ENCODE results near the gene CNOT1.

The CNOT1 gene

DNA sequence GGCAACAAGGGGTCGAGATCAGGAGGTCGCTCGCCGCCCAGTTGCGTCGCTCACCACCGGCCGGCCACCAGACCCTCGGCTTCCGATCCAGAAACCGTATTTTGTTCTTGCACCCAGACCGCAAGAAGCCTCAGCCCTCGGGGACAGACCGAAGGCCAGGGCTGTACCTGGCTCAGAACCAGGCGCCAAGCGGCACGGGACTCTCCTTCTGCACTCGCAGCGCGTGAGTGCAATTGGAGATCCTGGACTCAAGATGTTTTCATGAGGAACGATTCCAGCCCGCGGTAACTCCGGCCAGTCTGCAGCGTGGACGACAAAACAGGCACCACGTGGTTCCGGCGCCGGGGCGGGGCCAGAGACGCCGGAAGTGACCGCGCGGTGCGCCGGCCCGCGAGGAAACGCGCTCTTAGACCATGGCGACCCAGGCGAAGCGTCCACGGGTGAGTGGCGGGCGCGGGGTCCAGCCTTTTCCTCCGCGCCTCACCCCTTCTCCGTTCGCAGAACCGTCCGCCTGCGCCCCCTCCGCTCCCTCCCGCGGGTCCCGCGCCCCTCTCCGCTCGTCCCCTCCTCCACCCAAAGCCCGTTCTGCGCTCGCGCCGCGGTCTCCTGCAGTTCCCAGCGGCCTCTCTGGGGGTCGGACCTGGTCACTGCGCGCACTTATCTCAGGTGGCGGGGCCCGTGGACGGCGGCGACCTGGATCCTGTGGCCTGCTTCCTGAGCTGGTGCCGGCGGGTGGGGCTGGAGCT lies 114.3 kb downstream of the CNOT1 start, which contains the start of gene SETD6:
SETD6 (plus strand) TSS at position 393 of the 746 bp plus-strand sequence; CDS start at position 414, 21 bp downstream.
- peak; percentile 44 for DNase-seq

DNA sequence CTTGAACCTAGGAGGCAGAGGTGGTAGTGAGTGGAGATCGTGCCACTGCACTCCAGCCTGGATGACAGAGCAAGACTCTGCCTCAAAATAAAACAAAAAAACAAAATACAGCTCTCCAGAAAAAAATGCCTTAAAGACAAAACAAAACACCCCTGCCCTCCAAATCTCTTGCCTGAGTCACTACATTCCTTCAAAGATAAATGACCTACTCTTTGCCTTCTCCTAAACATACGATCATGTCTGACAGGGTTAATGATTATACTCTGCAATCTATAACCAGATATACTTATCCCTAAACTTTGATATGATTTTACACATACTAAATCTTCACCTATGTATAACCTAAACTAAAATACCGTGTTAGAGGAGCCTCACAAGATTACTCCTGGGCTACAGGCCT lies 115.8 kb downstream of the CNOT1 start:
- DNase-seq, result no peak

DNA sequence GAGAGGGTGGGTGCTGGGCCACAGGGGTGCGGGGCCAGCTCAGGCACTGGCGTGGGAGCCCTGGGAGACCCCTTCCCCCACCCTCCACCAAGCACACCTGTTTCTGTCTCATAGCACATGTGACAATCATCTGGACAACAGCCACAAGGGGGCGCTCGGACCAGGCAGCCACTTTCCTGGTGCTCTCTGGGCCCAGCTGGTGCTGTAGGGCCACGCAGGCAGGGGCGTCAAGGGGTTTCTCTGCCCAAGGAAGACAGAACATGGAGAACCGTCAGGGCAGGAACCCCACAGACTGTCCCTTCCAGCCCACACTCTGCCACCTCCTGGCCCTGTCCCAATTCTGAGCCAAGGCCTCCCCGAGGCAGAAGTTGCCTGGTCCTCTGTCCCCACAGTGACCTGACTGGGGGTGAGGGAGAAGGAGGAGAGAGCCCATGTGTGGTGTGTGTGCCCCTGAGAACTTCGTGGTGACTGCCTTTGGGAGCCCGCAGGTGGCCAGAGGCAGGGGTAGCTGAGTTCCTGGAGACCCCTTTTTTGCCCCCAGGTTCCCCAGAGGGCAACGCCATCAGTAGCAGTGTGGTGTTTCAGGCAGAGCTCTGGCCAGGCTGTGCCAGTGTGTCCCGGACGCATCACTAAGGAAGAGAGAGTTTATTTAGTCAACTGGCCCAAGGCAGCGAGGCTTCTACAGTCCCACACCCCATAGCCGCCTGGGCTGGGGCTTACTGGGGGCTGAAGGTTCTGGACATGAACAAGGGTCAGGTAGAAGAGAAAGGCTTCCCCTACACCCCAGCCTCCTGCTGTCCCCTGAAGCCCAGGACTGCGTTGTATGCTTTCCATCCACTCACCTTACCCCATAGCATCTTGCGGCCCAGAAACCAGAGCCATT lies 117.5 kb downstream of the CNOT1 start:
- peak; percentile 11 for DNase-seq

DNA sequence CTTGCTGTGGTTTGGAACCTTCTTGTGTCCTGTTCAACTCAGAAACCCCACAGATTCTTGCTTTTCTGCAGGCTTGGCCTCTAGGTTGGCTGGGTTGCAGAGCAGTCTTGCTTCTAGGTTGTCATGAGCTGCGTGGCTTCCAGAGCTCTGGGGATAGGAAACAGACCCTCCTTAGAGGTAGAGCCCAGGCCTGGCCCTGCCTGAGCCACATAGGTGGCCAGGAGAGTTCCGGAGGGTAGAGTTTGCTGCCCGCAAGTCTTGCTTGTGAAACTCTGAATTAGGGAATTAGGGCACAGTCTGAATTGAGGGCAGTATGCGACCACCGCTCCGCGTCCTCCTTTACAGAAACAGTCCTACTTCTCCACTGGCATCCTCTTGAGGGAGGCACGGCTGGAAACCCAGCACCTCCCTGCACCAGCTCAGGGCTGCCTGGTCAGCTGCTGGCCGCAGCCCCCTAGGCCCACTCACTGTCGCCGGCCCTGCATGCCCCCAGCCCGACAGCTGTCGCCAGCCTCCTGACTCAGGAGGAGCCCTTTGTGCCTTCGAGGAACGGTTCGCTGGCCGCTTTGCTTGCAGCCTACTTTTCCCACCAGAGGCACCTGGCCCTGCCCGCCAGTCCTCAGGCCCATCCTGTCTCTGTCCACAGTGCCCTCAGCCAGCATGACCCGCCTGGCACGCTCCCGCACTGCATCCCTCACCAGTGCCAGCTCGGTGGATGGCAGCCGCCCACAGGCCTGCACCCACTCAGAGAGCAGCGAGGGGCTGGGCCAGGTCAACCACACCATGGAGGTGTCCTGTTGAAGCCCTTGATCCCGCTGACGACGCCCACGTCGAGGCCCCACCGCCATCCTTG lies 118.6 kb downstream of the CNOT1 start:
- no peak for DNase-seq

DNA sequence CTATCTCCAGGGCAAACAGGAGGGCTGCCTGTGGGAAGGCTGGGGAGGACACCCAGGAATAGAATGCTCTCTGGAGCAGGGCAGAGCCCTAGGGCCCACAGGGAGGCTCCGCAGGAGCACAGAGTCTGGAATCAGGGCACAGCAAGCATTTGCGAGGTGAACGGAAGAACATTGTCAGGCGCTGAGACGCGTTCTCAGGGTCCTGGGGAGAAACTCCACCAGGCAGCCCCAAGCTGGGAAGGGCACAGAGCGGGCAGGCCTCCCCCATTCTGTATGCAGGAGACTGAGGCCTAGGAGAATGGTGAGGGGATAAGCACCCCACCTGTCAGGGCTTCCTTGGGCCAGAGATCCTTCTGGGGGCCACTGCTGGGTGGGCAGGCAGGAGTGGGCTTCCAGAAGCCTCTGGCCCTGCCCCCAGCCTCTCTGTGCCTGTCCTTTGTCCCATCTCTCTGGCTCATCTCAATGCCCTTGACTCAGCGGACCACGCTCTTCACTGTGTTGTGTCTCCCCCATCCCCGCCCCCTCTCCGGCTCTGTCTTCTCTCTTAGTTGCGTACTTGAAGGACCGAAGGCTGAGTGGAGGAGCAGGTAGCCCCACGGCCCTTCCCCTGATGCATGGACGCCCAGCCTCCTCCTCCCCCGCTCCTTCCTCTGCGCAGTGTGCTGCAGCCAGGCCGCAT lies 119.4 kb downstream of the CNOT1 start:
- DNase-seq, result no peak

DNA sequence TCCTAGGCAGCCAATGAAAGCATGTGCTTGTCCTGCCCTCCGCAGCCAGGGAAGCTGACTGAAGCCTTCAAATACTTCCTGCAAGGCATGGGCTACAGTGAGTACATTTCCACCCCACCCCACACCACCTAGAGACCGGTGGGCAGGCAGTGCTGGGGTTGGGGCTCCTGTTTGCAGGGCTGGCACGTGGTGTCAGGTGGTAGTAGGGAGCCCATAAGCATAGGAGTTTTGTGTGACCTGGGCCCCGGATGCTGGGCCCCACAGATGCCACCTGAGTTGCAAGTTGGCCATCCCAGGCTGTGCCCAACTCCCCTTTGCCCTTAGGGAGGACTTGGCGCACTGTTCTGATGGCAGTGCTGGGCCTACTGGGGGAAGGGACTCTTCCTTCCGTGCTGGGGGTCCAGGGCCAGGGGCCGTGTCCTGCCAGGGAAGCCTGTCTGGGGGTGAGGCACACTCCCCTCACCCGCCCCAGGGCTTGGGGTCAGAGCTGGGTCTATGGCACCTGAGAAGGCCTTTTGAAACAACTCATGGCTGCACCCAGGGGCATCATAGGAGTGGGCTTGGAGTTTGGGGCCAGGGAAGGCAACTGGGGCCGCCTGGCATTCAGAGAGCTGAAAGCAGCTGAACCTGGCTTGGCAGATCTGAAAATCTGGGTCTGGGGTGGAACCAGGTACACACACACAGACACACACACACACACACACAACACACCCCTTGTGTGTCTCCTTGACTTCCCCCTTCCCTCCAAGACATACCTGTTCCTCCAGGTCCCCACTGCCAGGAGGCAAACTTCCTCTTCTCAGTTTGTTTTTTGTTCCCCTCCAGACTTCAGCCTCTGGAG lies 120.2 kb downstream of the CNOT1 start:
- no peak for DNase-seq

DNA sequence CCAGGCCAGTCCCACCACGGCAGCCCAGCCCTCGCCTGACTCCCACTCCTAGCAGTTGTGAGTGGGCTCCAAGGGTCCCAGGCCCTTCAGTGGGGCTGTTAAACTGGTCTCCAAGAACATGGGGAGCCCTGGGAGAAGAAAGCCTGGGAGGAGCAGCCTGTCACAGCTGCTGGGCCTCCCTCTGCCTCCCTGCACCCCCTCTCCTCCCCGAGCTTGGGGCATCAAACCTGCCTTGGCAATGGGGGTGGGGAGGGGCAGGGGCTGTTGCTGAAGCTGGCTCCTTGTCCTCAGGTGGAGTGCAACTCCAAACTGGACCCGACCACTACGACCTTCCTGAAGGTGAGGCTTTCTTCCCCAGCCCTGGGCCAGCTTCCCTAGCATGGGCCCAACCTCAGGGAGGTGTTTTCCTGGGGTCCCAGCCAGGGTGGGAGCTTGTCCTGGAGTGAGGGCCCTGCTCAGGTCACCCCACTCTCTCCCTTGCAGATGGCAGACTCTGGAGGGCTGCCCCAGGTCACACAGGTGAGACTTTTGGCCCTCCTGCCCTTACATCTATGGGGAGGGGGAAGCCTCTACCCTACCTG lies 120.9 kb downstream of the CNOT1 start:
- no peak for DNase-seq

DNA sequence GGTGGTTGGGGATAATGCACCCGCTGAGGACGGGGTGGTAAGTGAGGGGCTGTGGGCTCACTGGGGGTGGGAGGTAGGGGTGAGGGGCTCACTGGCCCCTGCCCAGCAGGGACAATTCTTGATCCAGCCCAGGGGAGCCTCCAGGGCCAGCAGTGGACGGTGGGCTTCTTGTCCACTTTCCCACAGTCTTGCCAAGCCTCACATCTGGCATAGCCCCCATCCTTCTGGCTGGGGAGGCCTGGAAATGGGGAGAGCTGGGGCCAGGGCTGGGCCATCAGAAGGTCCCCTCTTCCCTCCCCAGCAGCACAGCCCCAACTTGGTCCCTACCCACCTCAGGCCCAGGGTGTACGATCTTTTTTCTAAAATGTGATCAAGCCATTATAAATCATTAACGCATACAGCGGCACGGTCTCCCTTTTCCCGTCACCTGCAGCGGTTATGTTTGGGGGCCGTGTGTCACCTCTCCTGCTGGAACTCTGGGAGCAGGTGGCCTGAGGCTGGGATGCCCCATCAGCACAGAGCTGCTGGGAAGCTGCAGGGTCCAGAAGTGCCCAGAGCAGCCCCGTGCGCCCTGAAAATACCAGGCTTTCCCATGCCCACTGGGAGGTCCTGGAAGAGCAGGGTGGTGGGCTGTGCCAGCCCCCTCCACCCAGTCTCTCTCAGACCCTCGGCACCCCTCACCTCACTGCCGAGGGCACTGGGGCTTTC lies 121.5 kb downstream of the CNOT1 start:
- DNase-seq, result no peak

DNA sequence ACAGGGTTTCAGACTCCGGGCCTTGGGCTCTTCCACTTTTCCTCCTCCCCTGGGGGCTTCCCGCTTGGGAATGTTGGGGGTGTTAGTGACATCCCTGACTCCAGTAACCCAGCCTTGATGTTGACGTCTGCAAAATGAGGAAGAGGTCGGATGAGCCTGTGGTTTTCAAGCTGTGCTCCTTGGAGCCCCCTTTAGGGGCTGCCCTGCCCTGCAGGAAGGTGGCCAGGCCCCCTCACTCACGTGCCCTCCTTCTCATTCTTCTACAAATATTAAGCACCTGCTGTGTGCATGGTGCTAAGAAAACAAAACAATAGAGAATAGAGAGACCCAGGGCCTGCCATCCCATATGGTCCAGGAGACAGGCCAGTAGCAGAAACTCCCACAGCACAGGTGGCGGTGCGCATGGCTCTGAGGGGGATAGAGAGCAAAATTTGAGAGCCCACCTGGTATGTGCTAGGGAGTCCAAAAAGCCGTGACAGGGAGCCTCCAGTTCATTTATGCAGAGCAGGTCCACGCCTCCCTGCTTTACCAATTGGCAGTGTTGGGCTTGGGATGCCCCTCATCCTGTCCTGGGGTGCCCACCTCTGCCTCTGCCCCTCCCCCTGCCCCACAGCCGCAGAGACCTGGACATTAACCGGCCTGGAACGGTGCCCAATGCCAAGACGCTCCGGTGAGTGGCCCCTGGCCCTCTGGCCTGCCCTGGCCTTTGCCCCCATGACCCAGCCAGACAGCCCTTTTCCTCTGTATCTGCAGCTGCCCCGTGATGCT lies 122.2 kb downstream of the CNOT1 start:
- no peak for DNase-seq

DNA sequence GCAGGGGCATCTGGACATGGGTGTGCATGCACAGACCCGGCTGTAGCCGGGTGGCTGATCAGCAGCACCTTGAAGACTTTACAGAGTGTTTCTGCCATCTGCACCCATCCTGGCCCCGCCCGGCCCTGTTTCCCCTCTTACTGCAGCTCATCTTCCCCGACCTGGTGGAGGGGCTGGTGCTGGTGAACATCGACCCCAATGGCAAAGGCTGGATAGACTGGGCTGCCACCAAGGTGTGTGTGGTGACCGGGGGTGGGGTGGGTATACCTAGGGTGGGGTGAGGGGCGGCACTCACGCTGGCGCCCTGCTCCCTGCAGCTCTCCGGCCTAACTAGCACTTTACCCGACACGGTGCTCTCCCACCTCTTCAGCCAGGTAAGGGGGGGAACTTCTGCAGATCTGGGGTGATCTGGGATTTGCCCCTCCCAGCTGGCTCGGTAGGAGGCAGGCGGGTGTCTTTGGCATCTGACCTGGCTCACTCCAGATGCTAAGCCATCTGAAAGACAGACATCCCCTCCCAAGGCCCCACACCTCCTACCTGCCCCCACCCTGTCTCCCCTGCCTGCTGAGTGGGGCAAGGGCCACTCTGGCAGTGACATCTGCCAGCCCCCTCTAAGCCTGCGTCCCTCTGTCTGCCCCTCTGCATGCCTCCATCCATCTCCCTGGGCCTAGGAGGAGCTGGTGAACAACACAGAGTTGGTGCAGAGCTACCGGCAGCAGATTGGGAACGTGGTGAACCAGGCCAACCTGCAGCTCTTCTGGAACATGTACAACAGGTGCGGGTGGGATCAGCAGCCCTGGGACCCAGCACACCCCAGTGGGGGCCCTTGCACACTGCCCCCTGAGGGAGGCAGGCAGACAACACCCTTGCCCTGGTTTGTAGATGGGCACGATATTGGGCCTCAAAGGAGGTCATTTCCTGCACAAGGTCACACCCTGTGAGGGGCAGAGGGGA lies 123.1 kb downstream of the CNOT1 start:
- no peak for DNase-seq

DNA sequence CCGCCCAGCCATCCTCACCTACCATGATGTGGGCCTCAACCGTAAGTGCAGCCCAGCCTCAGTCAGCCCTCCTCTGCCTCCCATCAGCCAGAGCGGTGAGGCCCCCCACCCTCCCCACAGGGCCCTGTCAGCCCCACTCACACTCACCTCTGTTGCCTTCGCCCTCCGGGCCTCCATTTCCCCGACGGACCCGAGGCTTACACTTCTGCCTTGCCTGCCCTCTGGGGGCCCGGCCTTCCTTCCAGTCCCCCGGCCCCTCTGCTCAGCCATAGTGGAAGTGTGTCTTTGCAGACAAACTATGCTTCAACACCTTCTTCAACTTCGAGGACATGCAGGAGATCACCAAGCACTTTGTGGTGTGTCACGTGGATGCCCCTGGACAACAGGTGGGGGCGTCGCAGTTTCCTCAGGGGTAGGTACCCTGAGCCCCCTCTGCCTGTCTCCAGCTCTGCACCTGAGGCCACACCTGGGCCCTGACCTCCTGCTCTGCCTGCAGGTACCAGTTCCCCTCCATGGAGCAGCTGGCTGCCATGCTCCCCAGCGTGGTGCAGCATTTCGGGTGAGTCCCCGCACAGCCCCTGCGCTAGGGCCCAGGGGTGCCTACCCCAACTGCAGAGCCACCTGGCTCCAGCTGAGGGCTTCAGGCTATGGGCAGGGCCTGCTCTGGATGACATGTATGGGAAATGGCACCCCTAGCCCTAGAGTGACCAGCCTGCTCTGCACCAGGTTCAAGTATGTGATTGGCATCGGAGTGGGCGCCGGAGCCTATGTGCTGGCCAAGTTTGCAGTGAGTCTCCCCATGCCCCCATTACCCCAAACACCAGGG lies 125.5 kb downstream of the CNOT1 start:
- no peak for DNase-seq

DNA sequence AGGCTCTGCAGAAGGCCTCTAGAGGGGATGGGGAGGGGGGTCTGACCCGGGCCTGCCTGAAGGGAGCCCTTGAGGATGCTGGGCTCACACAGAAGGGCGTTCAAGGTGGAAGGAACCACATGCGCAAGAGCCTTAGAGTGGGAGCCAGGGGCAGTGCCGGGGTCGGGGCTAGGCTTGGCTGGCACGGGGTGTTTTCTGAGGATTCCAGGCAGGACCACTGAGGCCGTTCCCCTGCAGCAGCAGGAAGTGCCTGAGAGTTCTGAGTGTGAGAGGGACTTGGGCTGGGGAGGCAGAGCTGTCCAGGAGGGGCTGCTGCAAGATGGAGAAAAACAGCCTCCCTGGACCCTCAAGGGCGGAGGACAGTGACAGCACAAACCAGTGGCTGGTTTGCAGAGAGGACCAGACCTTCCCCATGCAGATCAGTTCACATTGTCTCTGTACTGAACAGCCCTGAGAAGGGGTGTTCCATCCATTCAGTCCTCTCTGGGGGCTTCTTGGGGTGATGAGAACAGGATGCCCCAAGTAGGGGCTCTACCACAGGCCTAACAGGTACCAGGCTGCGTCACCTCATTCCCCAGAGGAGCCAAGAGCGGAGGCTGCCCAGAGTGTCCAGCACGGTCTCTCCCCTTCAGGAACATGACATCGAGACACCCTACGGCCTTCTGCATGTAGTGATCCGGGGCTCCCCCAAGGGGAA lies 126.3 kb downstream of the CNOT1 start:
- DNase-seq, result no peak

DNA sequence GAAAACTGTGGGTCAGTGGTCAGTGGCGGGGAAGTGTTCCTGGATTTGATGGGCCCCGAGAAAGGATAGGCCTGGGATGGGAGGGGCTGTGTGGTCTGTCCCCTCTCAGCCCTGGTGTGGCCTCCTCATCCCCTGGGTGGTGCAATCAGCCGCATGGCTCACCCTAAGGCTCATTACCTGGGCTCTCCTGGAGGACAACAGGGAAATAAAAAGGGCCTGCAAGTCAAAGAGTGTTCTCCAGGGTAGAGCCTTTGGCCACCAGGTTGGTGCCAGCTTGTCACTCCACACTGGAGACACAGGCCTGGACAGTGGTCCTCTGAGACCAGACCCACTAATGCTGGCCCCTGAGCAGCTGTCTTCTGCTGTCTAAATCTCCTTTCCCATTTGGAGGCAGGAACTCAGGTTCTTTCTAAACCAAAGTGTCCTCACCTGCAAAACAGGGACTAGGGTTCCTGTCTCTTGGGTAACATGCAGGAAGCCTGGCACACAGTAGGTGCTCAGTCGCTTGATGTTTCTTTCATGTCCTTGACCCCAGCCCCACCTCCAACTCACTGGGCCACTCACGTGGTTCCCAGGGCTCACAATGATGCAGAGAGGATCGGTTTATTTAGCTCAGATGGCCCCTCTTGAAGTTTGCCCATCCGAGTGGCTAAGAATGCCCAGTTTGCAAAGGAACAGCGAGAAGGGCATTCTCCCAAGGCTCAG lies 127.3 kb downstream of the CNOT1 start:
- DNase-seq, result no peak

DNA sequence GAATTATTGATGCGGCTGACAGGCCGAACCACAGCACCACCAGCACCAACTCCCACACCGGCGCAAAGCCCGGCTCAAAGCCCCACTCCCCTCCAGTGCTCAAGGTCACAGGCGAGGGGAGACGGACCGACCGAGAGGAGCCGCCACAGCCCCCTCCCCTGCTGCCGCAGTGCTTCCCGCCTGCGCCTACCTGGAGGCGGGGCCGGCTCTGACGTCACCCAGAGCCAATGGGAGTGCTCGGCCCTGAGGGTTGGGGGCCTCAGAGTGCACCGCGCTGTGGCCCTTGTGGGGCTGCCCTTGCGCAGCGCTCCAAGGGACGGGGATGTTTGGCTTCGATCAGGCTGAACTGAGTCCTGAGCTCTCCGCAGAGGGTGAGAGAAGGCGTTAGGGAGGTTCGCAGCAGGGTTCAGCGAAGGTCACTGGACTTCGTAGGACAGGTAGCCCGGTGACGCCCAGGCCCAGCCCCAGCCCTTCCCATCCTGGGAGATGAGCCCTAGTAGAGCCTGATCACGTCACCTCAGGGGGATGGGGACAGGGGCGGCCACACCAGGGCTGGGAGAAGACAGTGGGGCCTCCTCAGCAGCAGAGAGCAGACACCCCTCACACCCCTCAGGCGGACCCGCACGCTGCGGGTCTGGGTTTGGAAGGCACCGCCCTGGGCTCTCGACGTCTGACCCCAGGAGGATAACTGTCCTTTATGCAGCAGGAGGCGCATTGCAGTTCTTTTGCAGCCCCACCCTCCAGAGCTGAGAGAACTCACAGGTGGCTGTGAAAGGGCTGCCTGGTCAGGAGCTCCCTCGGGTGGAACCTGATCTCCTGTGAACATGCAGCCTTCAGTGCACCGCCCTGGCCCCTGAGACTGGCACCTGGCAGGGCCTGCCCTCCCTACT lies 128.1 kb downstream of the CNOT1 start:
- peak; percentile 52 for DNase-seq
